GM13977 (cell line): ENCODE results near the gene PGM5.

Experiments
- DNase-seq: peaks from one replicate; pipeline ENCODE4 v3.0.0; 2012; ENCODE audit warnings: low spot score
- in situ Hi-C: fragments of 300-500 bp; cut with MboI; formaldehyde crosslinking; loops from one replicate; pipeline ENCODE4 v1.12.0; 2022; ENCODE audit warnings: low sequenced_read_pairs, low pct_unique_long_range_greater_than_20kb, mixed read lengths, inconsistent platforms; ENCODE audit not compliant: unreplicated experiment
- TF ChIP-seq, protein P1 (sequence below): IDR thresholded peaks from 2 replicates; pipeline ENCODE4 v1.5.1; 2012; ENCODE audit warnings: mild to moderate bottlenecking, control low read depth; ENCODE audit not compliant: insufficient read depth; ENCODE audit errors: extremely low read depth, missing control alignments

Gene PGM5

DNA sequence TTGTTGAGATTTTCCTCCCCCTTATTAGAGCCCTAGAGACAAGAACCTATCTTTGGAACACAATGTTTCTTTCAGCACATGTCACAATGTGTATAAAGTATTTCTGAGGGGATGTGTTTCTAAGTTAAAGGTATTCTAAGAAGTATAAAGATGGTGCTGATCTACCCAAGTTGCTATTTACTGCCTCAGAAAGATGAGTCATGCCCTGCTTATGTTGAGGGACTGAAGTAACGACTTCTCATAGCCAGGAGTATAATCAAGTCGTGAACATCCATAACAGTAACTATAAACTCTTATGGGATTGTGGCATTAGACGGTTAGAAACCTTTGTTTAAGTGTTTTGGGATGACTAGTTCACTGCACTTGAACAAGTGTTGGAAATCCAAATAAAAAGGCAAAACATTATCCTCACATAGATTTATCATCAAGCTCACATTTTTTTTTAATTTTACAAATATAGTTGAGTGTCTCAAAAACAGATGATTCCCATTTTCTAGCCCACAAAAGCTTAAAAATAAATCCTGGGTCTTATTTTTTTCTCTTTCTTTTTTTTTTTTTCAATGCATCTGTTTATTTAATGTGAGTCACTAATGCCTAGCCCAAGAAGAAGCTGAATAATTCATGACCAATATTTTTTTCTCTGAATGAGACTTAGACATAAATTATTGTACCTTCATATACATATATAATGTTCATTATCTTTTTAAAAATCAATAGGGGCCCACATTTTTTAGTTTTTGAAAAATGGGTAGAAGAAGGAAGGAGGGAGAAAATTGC is 196.5 kb downstream of the PGM5 start:
- TF ChIP-seq, protein P1, sequence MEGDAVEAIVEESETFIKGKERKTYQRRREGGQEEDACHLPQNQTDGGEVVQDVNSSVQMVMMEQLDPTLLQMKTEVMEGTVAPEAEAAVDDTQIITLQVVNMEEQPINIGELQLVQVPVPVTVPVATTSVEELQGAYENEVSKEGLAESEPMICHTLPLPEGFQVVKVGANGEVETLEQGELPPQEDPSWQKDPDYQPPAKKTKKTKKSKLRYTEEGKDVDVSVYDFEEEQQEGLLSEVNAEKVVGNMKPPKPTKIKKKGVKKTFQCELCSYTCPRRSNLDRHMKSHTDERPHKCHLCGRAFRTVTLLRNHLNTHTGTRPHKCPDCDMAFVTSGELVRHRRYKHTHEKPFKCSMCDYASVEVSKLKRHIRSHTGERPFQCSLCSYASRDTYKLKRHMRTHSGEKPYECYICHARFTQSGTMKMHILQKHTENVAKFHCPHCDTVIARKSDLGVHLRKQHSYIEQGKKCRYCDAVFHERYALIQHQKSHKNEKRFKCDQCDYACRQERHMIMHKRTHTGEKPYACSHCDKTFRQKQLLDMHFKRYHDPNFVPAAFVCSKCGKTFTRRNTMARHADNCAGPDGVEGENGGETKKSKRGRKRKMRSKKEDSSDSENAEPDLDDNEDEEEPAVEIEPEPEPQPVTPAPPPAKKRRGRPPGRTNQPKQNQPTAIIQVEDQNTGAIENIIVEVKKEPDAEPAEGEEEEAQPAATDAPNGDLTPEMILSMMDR = no peak
- DNase-seq = no peak
- in situ Hi-C loops = no loop called here

DNA sequence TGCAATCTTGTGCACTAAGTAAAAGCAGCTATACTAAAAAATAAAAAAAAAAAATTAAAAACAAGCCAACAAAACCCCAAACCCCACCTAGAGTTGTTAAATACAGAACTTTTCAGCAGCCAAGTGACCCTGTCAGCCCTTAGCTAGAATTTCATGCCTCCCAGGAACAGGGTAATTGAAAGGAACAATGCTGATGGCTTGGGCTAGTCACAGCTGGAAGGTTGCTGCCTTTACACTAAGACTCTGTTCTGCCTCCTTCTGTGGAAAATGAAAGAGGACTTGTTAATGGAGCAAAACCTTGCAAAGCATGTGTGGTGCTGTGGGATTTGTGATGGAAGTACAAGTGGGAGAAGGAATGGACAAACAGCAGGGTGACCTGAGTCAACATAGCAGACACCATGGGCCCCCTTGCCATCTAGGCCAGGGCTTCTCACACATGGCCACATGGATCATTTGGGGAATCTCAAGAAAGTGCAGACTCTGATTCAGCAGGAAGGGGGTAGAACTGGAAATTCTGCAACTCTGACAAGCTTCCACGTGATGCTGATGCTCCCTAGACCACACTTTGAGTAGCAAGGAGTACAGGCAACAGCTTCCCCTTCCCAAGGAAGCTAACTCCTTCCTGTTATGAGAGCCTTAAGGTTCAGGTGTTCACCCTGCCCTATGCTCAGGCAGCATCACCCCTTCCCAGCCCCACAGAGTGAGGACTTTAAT is 199.2 kb downstream of the PGM5 start:
- in situ Hi-C loops = no loop called here
- TF ChIP-seq, protein P1 = no peak
- no peak for DNase-seq

DNA sequence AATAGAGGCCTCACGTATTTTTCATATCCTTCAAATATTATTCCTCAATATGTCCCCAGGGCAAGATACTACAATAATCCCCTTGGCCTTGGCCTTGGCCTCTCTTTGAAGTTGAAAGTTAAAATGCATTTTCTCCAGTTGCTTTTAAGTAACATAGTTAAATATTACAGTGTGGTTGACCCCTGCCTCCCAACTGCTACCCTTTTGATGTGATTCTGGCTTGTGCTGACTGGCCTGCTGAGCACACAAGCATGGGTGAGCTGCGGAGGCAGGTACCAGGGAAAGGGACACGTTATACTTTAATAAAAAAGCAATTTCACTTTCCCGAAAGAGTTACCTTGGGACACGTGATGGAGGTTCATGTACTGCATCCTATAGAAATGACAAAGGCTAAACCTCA is 202.1 kb downstream of the PGM5 start:
- in situ Hi-C loops = no loop called here
- DNase-seq = no peak
- TF ChIP-seq, protein P1 = no peak

DNA sequence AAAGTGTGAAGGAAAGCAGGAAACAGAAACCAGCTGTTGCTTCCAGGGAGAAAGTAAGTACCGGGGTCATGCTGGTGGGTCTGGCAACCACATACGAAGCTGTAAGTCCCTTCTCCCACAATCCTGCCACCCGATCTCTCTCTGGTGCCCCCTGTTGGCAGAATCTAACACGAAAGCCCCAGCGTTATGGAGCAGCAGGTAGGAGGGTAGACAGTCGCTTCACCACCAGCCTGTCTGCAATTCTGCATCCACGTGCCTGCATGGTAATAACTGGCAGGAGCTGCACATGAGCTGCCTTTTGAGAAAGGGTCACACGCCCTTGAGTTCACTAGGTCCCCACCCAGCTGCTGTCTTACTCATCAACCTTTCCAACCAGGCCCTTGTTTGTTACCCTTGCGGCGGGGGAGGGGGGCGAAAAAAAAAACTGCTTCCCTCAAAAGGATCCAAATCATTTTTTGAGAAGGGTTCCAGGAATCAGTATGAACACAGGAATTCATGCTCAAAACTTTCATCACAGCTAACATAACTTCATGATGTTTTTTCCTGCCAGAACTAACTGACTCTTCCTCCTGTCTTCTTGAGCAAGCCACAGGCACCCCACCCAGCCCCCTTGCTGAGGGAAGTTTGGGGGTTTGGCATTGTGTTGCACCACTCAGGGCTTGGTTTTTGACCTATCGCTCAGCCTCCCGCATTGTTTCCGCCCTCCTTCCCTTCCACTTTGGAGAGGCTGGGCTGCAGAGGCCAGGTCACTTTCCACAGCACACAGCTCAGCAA is 203.8 kb downstream of the PGM5 start:
- in situ Hi-C loops = no loop called here
- DNase-seq = peak; percentile 50
- TF ChIP-seq, protein P1 = peak; percentile 67

DNA sequence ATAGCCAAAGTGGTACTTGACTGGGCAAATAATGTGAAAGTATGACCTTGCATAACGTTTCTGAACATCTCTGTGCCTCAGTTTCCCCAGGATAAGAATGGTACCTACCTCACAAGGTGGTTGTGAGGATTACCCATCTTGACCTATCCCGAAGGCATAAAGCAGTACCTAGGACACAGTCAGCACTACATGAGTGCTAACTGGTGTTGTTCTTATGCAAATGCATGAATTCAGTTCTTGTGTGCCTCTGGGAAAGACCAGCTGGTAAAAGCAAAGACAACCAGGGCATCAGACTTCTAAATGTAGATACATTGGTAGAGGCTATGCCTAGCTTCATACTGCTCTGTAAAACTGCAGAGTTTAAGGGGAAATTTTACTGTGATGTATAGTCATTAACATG is 206.1 kb downstream of the PGM5 start:
- TF ChIP-seq, protein P1 = no peak
- no peak for DNase-seq
- in situ Hi-C loops = no loop called here

DNA sequence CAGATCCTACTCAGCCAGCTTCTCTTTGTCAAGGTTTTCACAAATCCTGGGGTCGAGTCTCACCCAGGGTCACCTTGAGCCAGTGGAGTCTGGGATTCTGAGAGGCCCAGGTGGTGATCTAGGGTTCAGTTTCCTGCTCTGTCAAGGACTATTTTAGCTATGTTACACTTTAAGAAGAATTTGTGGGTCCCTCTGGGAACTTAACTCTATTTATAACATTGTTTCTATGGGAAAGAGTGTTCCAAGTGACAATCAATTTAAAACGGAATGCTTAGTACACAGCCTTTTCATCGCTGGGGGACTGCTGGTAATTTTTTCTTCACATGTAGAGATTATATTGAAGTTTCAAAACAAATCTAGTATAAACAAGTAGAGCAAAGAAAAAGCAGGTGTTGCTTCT is 211.2 kb downstream of the PGM5 start:
- TF ChIP-seq, protein P1 = no peak
- in situ Hi-C loops = no loop called here
- DNase-seq = no peak
